Erythroblast (primary cell): ENCODE measurements around the gene SCARF2.

ENCODE experiments used
- GATA1 ChIP-seq: IDR thresholded peaks from 2 replicates; pipeline ENCODE4 v1.6.1; 2011; ENCODE audit warnings: low read depth, mild to moderate bottlenecking, control low read depth, low read length, moderate library complexity
- POLR2A ChIP-seq: IDR thresholded peaks from 2 replicates; pipeline ENCODE4 v1.6.1; 2011; ENCODE audit warnings: mild to moderate bottlenecking, low read length

DNA sequence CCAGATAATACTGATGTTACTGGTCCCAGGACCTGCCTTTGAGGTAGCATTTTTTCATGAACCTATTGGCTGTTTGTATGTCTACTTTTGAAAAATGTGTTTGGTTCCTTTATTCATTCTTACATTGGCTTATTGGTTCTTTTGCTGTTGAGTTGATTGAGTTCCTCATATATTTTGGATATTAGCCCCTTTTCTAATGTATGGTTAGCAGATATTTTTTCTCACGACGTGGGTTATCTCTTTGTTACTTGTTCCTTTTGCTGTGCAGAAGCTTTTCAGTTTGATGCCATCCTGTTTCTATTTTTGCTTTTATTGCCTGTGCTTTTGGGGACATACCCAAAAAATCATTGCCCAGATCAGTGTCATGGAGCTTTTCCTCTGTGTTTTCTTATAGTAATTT lies 53.5 kb downstream of the SCARF2 start:
- TF ChIP-seq POLR2A (no peak), GATA1 (no peak)
